ELF-1 (cell line): Measurements from ENCODE around the gene CYYR1.
"Not testable (repeated sequence)": the region's sequence is repeated elsewhere in the genome, so short reads cannot be mapped to it uniquely, and the experiment has no call there.

Experiments used
- DNase-seq: peaks from one replicate; pipeline ENCODE4 v3.0.0-alpha.2; 2016; ENCODE audit warnings: low read depth, low spot score

CYYR1 gene

GRCh38 chr21:26490771-26491170, 82.3 kb downstream of the CYYR1 start:
- no peak for DNase-seq

DNA sequence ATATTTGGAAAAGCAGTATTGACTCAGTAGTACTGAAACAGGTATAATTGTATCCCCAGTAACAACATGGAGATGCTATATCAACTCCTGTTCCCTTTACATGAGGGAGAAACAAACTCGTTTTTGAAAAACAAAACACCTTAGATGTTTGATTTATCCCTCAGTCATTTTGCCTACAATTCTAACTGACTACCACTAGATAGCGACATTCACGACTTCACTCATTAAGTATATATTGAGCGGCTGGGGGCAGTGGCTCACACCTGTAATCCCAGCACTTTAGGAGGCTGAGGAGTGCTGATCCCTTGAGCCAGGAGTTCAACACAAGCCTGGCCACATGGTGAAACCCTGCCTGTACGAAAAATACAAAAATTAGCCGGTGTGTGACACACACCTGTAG, 83.3 kb downstream of the CYYR1 start:
- no peak for DNase-seq

DNA sequence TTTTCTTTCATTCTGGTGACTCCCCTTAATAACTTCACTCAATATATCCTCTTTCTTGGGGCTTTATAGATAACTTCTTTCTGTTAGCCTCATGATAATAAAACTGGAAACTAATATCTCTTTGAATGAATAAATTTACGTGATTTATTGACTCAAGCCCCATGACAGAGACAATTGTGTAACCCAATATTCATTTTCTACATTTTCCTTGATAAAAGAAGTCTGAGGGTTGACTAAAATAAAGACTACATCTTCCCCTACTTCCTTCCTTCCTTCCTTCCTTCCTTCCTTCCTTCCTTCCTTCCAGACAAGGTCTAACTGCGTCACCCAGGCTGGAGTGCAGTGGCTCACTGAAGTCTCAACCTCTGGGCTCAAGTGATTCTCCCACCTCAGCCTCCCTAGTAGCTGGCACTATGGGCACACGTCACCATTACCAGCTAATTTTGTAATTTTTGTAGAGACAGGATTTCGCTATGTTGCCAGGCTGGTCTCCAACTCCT, 85.1 kb downstream of the CYYR1 start:
- DNase-seq = no peak

- DNase-seq = no peak
Observed at GRCh38 chr21:26473471-26473870, 99.6 kb downstream of the CYYR1 start.

DNA sequence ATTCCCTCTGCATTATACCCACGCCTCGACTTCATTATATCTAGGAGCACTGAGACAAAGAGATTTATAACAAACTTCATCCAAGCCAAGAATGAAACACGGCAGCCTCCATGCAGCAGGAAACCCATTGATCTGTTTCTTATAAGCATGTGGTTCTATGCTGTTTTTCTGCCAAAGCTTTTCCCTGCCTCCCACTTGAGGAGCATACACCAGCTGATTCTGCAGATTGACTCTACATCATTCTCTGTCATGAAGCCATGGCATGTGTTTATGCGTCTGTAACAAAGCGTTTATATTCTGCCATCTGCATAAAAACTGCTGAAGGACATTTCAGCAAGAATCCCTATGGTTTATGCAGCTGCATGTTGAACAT, 102.0 kb downstream of the CYYR1 start:
- DNase-seq = no peak

DNA sequence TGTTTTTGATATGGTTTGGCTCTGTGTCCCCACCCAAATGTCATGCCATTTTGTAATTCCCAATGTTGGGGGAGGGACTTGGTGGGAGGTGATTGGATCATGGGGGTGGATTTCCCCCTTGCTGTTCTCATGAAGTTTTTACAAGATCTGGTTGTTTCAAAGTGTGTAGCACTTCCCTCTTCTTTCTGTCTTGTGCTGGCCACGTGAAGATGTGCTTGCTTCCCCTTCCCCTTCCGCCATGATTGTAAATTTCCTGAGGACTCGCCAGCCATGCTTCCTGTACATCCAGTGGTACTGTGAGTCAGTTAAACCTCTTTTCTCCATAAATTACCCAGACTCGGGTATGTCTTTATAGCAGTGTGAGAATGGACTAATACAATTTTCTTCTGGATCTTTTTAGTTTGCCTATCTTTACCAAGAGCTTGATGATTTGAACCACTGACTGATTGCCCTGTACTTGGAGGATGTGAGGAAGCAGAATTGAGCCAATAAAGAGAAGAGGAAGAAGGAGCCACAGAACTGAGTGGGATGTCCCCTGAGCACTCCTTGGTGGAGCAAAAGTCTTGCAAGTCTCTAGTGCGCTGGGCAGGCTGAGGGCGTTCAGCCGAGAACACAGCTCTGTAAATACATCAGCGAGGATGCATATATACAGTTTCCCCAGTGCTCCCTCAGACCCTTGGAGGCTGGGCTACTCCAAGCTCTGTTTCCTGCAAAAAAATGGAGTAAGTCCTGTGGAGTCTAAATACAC, 102.6 kb downstream of the CYYR1 start:
- no peak for DNase-seq

- no peak for DNase-seq
Observed at GRCh38 chr21:26469789-26470188, 103.3 kb downstream of the CYYR1 start.

GRCh38 chr21:26465916-26466315, 107.2 kb downstream of the CYYR1 start:
- no peak for DNase-seq

DNA sequence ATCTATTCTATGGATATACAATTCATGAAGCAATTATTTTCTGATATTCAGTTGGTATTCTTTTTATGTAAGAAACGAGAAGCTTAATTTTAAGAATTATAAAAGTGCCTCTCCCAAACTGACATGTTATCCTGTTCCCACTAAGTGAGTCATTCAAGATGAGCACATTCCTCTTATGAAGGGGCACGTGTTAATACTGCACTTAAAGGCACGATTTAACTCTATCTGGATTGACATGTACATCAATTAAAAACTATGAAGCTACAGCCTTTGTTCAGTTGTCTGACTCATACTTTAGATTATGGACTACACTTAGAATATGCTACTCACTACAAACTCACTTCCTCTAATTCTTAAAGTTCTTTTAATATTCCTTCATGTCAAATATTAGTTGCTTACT, 111.6 kb downstream of the CYYR1 start:
- DNase-seq = no peak

- no peak for DNase-seq
Observed at GRCh38 chr21:26460621-26461020, 112.5 kb downstream of the CYYR1 start.

GRCh38 chr21:26458854-26459253, 114.2 kb downstream of the CYYR1 start:
- DNase-seq = not testable (repeated sequence)

GRCh38 chr21:26457817-26458216, 115.3 kb downstream of the CYYR1 start:
- no peak for DNase-seq

DNA sequence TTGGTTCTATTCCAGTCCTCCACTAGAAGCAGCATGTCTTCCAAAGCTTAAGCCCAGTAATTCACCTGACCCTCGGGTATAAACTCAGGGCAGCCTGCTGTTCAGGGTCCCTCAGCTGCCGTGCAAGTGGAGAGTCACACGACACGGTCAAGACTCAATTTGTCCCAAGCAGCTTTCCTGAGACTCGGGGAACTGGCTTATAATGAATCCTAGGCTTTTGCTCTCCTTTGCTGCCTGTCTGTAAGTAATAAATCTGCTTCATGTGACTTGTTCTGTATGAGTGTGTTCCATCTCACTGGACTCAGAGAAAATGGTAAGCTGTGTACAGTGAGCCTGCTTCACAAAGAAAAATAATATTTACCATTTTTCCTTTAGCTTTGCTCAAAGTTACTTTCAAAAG, 119.8 kb downstream of the CYYR1 start:
- DNase-seq = no peak

GRCh38 chr21:26451081-26451740, 121.9 kb downstream of the CYYR1 start:
- no peak for DNase-seq

- no peak for DNase-seq
Observed at GRCh38 chr21:26449161-26449560, 123.9 kb downstream of the CYYR1 start.

DNA sequence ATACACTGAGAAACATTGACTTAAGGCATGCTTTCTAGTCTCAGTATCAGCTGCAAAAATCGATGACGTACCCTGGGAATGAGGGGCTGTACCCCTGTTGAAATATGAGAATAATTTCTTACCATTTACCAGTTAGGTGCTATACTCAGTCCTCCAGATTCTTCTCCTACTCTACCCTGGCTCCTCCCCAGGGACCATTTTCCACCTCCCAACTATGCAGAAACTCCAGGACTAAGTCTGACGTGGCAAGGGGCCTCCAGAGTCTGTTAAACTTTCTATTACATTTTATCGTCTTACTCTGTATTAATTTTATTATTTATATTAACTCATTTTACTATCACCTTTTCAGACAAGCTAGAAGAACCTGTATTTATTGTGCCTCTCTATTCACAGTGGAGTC, 124.3 kb downstream of the CYYR1 start:
- no peak for DNase-seq

GRCh38 chr21:26447932-26448475, 125.1 kb downstream of the CYYR1 start:
- no peak for DNase-seq

- no peak for DNase-seq
Observed at GRCh38 chr21:26445440-26445839, 127.6 kb downstream of the CYYR1 start.

GRCh38 chr21:26444646-26445045, 128.4 kb downstream of the CYYR1 start:
- no peak for DNase-seq

DNA sequence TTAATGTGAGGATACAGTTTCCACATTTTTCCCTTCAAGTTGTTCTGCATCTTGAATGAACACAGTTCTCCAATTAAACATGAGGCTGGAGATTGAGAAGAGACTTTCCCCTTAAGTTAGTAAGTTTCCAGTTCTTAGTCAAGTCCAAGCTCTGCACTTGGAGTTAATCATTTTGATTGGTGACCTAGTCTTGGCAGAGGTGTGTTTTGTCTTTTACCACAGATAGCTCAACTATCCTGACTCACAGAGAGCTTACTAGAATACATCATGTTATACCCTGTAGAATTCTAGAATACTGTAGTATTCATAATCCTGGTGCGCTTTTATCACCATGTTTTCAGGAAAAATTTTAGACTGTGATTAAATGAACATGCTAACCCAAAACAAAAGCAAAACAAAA, 129.2 kb downstream of the CYYR1 start:
- DNase-seq = no peak

- DNase-seq = no peak
Observed at GRCh38 chr21:26443291-26443690, 129.8 kb downstream of the CYYR1 start.

- DNase-seq = no peak
Observed at GRCh38 chr21:26441149-26441548, 131.9 kb downstream of the CYYR1 start.

DNA sequence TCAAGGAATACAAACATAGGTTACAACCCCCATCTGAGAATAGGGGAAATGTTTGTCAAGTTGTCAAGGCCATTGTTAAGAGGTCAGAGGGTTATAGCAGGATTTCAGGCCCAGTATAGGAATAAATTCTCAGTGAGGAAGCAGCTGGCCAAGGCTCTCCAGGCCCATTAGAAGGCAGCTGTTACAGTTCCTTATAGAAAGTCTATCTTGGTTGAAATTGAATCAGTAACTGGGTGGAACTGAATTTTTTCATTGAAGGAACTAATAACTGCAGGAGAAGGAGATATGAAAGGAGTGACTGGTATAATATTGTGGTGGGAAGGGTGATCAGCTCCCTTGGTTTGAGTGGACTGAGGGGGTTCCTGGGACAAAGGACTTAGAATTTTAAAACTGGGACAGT, 134.1 kb downstream of the CYYR1 start:
- DNase-seq = no peak
